ENCODE data around the gene EZH1.
A peak's percentile ranks its signal among the peaks of the same experiment; 100 is the strongest.

EZH1 gene

DNA sequence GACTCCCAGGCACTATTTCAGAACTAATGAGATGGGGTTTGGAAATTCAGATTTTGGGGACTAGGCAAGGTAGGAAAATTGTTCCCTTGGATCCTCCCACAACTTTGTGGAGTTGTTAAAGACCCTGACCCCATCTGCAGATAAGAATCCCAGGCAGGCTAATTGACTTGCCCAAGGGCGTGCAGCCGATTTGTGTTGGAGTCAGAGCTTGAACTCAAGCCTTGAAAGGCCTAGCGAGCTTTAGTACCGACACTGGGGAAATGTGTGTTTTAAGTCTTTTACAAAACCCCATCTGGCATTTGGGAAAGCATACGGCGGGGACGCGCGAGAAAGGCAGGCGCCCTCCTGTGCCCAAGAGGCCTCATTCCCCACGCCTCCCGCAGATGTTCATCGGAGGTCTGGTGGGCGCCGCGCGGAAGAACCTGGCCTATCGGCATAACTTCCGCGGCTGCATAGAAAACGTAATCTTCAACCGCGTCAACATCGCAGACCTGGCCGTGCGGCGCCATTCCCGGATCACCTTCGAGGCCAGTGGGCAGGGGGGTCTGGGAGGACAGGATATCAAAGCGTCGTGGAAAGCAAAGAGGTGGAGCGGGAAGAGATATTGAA, 58.2 kb downstream of the EZH1 start:
- DNase-seq (ENCODE audit: low read depth), result no peak
- TF ChIP-seq, protein P1, sequence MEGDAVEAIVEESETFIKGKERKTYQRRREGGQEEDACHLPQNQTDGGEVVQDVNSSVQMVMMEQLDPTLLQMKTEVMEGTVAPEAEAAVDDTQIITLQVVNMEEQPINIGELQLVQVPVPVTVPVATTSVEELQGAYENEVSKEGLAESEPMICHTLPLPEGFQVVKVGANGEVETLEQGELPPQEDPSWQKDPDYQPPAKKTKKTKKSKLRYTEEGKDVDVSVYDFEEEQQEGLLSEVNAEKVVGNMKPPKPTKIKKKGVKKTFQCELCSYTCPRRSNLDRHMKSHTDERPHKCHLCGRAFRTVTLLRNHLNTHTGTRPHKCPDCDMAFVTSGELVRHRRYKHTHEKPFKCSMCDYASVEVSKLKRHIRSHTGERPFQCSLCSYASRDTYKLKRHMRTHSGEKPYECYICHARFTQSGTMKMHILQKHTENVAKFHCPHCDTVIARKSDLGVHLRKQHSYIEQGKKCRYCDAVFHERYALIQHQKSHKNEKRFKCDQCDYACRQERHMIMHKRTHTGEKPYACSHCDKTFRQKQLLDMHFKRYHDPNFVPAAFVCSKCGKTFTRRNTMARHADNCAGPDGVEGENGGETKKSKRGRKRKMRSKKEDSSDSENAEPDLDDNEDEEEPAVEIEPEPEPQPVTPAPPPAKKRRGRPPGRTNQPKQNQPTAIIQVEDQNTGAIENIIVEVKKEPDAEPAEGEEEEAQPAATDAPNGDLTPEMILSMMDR (conservative IDR thresholded peaks at IDR 0.05; ENCODE audit: low read length), result no peak
- H3K4me3 ChIP-seq (ENCODE audit: low read length), result no peak overlapping the region

DNA sequence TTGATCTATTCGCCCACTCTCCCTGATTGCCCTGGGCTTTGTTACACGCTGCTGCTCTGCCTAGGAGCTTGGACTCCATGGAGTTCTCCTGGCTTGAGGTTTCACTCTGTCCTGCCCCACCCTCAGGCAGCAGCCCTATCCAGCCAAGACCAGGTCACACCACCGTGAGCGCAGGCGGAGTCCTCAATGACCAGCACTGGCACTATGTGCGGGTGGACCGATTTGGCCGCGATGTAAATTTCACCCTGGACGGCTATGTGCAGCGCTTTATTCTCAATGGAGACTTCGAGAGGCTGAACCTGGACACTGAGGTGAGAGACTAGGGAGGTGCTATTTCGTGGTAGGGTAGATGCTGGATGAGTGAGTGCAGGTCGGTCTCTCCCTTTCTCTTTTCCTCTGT, 59.0 kb downstream of the EZH1 start:
- no peak for DNase-seq (ENCODE audit: low read depth)
- TF ChIP-seq, protein P1 (conservative IDR thresholded peaks at IDR 0.05; ENCODE audit: low read length), result no peak
- H3K4me3 ChIP-seq (ENCODE audit: low read length), result no peak overlapping the region

DNA sequence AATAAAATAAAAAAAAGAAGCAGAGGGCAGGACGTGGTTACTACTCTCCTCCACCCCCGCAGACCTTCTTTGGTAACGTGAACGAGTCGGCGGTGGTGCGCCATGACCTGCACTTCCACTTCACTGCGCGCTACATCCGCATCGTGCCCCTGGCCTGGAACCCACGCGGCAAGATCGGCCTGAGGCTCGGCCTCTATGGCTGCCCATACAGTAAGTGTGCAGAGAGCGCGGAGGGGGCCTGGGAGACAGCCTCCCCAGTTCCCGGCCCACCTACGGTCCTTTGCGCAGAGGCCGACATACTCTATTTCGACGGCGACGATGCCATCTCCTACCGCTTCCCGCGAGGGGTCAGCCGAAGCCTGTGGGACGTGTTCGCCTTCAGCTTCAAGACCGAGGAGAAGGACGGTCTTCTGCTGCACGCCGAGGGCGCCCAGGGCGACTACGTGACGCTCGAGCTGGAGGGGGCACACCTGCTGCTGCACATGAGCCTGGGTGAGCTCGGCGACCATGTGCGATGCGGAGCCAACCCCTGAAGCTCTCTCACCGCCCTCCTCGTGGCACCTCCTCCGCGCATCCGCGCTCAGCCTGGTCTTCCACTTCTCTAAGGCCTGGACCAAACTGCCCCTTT, 59.8 kb downstream of the EZH1 start:
- H3K4me3 ChIP-seq (ENCODE audit: low read length), result no peak overlapping the region
- TF ChIP-seq, protein P1 (conservative IDR thresholded peaks at IDR 0.05; ENCODE audit: low read length), result no peak
- DNase-seq (ENCODE audit: low read depth), result no peak

DNA sequence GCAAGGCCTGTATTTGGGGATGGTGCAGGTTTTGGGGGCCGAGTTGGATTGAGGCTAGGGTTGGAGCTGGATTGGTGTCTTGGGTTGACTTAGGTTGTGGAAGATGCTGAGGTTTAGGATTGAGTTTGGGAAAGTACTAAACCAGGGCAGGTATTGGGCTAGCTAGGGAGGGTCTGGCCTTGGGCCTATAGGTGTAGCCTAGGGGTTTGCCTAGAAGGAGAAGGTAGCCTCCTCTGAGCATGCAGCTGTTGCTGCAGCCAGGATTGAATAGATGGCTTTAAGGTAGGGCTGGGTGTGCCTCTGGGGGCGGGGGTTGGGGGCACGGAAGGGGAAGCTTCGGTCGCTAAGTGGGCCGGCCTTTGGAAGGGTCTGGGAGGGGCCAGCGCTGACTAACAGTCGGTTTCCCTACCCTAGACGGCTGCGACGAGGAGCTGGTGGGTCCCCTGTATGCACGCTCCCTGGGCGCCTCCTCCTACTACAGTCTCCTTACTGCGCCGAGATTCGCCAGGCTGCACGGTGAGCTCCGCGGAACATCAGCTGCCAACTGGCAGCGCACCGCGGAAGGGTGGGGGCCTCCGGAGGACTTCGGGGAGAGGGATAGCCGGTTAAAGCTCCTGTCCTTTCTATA, 61.3 kb downstream of the EZH1 start:
- DNase-seq (ENCODE audit: low read depth), result no peak
- TF ChIP-seq, protein P1 (conservative IDR thresholded peaks at IDR 0.05; ENCODE audit: low read length), result no peak
- H3K4me3 ChIP-seq (ENCODE audit: low read length), result peak overlapping the region; percentile 73

DNA sequence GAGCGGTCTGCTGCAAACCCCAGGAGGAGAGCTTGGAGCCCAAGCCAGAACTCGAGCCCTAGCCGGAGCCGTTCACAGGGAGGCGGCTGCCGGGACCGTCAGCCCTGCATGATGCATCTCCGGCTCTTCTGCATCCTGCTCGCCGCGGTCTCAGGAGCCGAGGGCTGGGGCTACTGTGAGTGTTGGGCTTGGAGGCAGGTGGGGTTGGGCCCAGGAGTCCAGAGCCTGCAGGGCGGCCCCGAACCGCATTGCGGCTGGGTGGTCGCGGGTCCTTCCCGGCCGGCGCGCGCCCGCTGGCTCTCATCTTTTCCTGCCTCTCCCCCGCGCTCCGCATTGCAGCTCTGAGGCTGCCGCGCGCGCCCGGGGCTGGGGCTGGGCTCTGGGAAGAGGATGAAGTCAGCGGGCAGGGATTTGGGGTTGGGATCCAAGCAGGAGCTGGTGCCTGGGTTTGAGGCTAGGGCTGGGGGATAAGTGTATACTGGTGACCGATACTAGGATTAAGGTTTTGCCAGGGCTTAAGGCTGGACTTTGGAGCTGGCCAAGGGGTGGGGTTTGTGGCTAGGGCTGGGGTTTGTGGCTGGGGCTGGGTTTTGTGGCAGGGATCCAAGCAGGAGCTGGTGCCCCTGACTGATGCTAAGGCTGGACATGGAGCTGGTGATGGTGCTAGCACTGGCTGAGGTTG, 62.0 kb downstream of the EZH1 start:
- DNase-seq (ENCODE audit: low read depth), result peak; percentile 63
- TF ChIP-seq, protein P1 (conservative IDR thresholded peaks at IDR 0.05; ENCODE audit: low read length), result no peak
- peak overlapping the region; percentile 73 for H3K4me3 ChIP-seq (ENCODE audit: low read length)

DNA sequence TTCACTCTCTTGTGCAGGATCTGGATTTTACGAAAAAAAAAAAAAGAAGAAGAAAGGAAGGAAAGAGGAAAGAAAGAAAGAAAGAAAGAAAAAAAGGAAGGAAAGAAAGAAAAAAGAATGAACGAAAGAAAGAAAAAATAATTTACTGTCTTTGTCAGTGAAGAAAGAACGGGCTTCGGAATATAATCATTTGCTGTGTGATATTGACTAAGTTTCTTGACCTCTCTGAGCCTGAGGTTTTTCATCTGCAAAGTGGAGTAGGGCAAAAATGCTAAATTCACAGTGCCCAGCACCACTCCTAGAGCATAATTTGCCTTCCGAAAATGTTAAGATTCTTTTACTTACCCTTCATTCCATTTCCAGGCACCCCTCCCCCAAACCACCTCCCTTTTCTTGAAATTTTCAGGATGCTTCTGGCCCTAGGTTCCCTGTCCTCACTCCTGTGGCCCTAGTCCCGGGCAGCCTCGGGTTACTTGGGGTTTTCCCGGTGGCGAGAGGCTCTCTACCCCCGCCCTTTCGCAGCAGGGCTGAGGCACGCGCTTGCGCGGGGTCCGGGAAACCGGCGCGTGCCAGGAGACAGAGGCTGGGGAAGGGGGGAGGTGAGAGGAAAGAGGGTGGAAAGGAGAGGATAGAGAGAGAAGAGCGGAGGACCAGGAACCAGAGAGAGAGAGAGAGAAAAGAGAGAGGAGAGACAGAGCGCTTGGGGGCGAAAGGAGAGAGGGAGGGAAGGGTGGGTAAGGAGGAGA, 62.7 kb downstream of the EZH1 start, which contains the start of gene CNTNAP1:
TSS of gene CNTNAP1 (plus strand) at position 556 of the 746 bp plus-strand sequence. CDS start 299 bp downstream, outside the sequence.
- H3K4me3 ChIP-seq (ENCODE audit: low read length), result peak within 1 kb of the TSS; percentile 73
- TF ChIP-seq, protein P1 (conservative IDR thresholded peaks at IDR 0.05; ENCODE audit: low read length), result no peak
- DNase-seq (ENCODE audit: low read depth), result peak; percentile 75

All from AG10803 (cell line).